IMR-90 (cell line): ENCODE data around the gene GNL1. TPM values are rescaled to one million over a fixed set of nuclear protein-coding genes. Genes with fewer than 3 reads are reported as not detected.

Source experiments
- ATAC-seq: fragments of 200-7000 bp; cut with Tn5 transposase; 2 replicates; pipeline ENCODE4 v1.9.1; 2020; ENCODE audit warnings: low read depth, mild to moderate bottlenecking, moderate library complexity
- BruUV-seq: library from RNA; stranded (reverse); fragments of 400-500 nt; replicated peaks from 2 replicates; lab custom pipeline; 2021; lab: Mats Ljungman, UMichigan
- CTCF ChIA-PET: fragments of 300-600 bp; formaldehyde crosslinking; extraction: SDS; loops from one replicate; lab custom pipeline; 2021; ENCODE audit warnings: antibody characterized with exemption; lab: Yijun Ruan, JAX
- POLR2A ChIA-PET: fragments of 300-600 bp; sonication (Branson Sonifier 250); formaldehyde crosslinking; loops from one replicate; lab custom pipeline; 2022; ENCODE audit warnings: antibody characterized with exemption; ENCODE audit not compliant: unreplicated experiment; lab: Charles Lee
- DNase-seq: peaks from one replicate; pipeline ENCODE4 v3.0.0; 2013
- H2AFZ ChIP-seq: replicated peaks from 2 replicates; pipeline ENCODE3; 2013; ENCODE audit warnings: low read length, mild to moderate bottlenecking; ENCODE audit not compliant: poor library complexity
- H2AK5ac ChIP-seq: 2 replicates; pipeline ENCODE4 v1.6.1; 2013; ENCODE audit warnings: low read depth, low read length, inconsistent platforms
- H2AK9ac ChIP-seq: replicated peaks from 2 replicates; pipeline ENCODE3; 2013; ENCODE audit warnings: mild to moderate bottlenecking, low read depth, low read length, moderate library complexity; ENCODE audit not compliant: poor library complexity
- H2BK120ac ChIP-seq: 2 replicates; pipeline ENCODE4 v1.6.1; 2013; ENCODE audit warnings: low read depth, low read length, inconsistent platforms
- H2BK15ac ChIP-seq: 3 replicates; pipeline ENCODE4 v1.6.1; 2013; ENCODE audit warnings: low read depth, low read length, inconsistent platforms
- H2BK20ac ChIP-seq: 2 replicates; pipeline ENCODE4 v1.6.1; 2013; ENCODE audit warnings: low read depth, mild to moderate bottlenecking, inconsistent platforms, low read length, moderate library complexity
- H2BK5ac ChIP-seq: 2 replicates; pipeline ENCODE4 v1.6.1; 2013; ENCODE audit warnings: mild to moderate bottlenecking, low read depth, low read length, inconsistent platforms; ENCODE audit not compliant: poor library complexity, severe bottlenecking
- H3K14ac ChIP-seq: replicated peaks from 2 replicates; pipeline ENCODE4 v1.6.1; 2013; ENCODE audit warnings: low read depth, low read length, inconsistent platforms
- H3K18ac ChIP-seq: 2 replicates; pipeline ENCODE4 v1.6.1; 2013; ENCODE audit warnings: low read depth, low read length, control low read depth
- H3K23ac ChIP-seq: 2 replicates; pipeline ENCODE4 v1.6.1; 2013; ENCODE audit warnings: low read depth, low read length, inconsistent platforms
- H3K27ac ChIP-seq: 2 replicates; pipeline ENCODE4 v1.5.1; 2013; ENCODE audit warnings: mild to moderate bottlenecking, control low read depth, low read length; ENCODE audit not compliant: insufficient read depth
- H3K27me3 ChIP-seq: 2 replicates; pipeline ENCODE4 v1.6.1; 2013; ENCODE audit warnings: low read length; ENCODE audit not compliant: control insufficient read depth, insufficient read depth
- H3K36me3 ChIP-seq: 2 replicates; pipeline ENCODE4 v1.6.1; 2013; ENCODE audit warnings: low read length, mixed read lengths; ENCODE audit not compliant: control insufficient read depth, insufficient read depth
- H3K4ac ChIP-seq: 2 replicates; pipeline ENCODE4 v1.6.1; 2013; ENCODE audit warnings: low read depth, low read length, inconsistent platforms
- H3K4me1 ChIP-seq: 2 replicates; pipeline ENCODE4 v1.6.1; 2013; ENCODE audit warnings: low read length, mixed read lengths; ENCODE audit not compliant: control insufficient read depth, insufficient read depth
- H3K4me2 ChIP-seq: 2 replicates; pipeline ENCODE4 v1.6.1; 2013; ENCODE audit warnings: low read depth, mild to moderate bottlenecking, control low read depth, low read length, moderate library complexity
- H3K4me3 ChIP-seq: 2 replicates; pipeline ENCODE4 v1.5.1; 2013; ENCODE audit warnings: low read depth, mild to moderate bottlenecking, control low read depth, low read length, moderate library complexity; ENCODE audit not compliant: insufficient read depth
- H3K56ac ChIP-seq: 2 replicates; pipeline ENCODE4 v1.6.1; 2013; ENCODE audit warnings: low read length, inconsistent platforms; ENCODE audit not compliant: insufficient read depth; ENCODE audit errors: extremely low read depth
- H3K79me1 ChIP-seq, 2 experiments: 2 replicates each; pipeline ENCODE4 v1.6.1; 2013; ENCODE audit warnings: low read length in 2 of 2, inconsistent platforms in 1 of 2, low read depth in 1 of 2
- H3K9ac ChIP-seq: 2 replicates; pipeline ENCODE4 v1.6.1; 2013; ENCODE audit warnings: low read depth, low read length, control low read depth
- H3K9me1 ChIP-seq: 2 replicates; pipeline ENCODE4 v1.6.1; 2013; ENCODE audit warnings: low read length, inconsistent platforms; ENCODE audit not compliant: insufficient read depth
- H3K9me3 ChIP-seq: 2 replicates; pipeline ENCODE4 v1.6.1; 2013; ENCODE audit warnings: low read length; ENCODE audit not compliant: control insufficient read depth, insufficient read depth
- H4K20me1 ChIP-seq: 2 replicates; pipeline ENCODE4 v1.6.1; 2013; ENCODE audit warnings: low read length, inconsistent platforms; ENCODE audit not compliant: insufficient read depth
- H4K5ac ChIP-seq: 2 replicates; pipeline ENCODE4 v1.6.1; 2013; ENCODE audit warnings: mild to moderate bottlenecking, low read depth, low read length, control low read depth
- H4K8ac ChIP-seq, 2 experiments: 2 replicates each; pipeline ENCODE4 v1.6.1; 2013; ENCODE audit warnings: low read depth in 2 of 2, low read length in 2 of 2, control low read depth in 1 of 2, inconsistent platforms in 1 of 2
- H4K91ac ChIP-seq: 2 replicates; pipeline ENCODE4 v1.6.1; 2013; ENCODE audit warnings: low read depth, low read length, inconsistent platforms; ENCODE audit not compliant: insufficient read depth
- BHLHE40 ChIP-seq: fragments of 150-350 bp; IDR thresholded peaks from 2 replicates; pipeline ENCODE4 v1.6.1; 2016; ENCODE audit warnings: mild to moderate bottlenecking, low read depth, low read length
- CEBPB ChIP-seq: IDR thresholded peaks from 2 replicates; pipeline ENCODE4 v1.6.1; 2012; ENCODE audit warnings: low read depth, low read length, improper control_type of control experiment
- CHD1 ChIP-seq: IDR thresholded peaks from 2 replicates; pipeline ENCODE4 v1.6.1; 2012; ENCODE audit warnings: low read depth, low read length, improper control_type of control experiment
- FOS ChIP-seq: fragments of 150-350 bp; IDR thresholded peaks from 2 replicates; pipeline ENCODE4 v1.6.1; 2016; ENCODE audit warnings: low read depth, low read length
- MAFK ChIP-seq: IDR thresholded peaks from 2 replicates; pipeline ENCODE4 v1.6.1; 2012; ENCODE audit warnings: low read depth, low read length, improper control_type of control experiment
- MAZ ChIP-seq: IDR thresholded peaks from 2 replicates; pipeline ENCODE4 v1.6.1; 2012; ENCODE audit warnings: low read depth, mild to moderate bottlenecking, low read length, improper control_type of control experiment, moderate library complexity, borderline replicate concordance
- MXI1 ChIP-seq: IDR thresholded peaks from 2 replicates; pipeline ENCODE4 v1.6.1; 2012; ENCODE audit warnings: low read depth, mild to moderate bottlenecking, low read length, moderate library complexity, borderline replicate concordance
- NFE2L2 ChIP-seq: fragments of 150-350 bp; IDR thresholded peaks from 2 replicates; pipeline ENCODE4 v1.6.1; 2016; ENCODE audit warnings: low read depth, mild to moderate bottlenecking, low read length
- POLR2A ChIP-seq: IDR thresholded peaks from 2 replicates; pipeline ENCODE4 v1.6.1; 2012; ENCODE audit warnings: mild to moderate bottlenecking, low read depth, low read length
- RAD21 ChIP-seq: IDR thresholded peaks from 2 replicates; pipeline ENCODE4 v1.6.1; 2012; ENCODE audit warnings: low read length, improper control_type of control experiment
- RCOR1 ChIP-seq: IDR thresholded peaks from 2 replicates; pipeline ENCODE4 v1.6.1; 2012; ENCODE audit warnings: mild to moderate bottlenecking, low read length, improper control_type of control experiment; ENCODE audit not compliant: insufficient replicate concordance
- RFX5 ChIP-seq: IDR thresholded peaks from 2 replicates; pipeline ENCODE4 v1.8.0; 2012; ENCODE audit warnings: low read depth, mild to moderate bottlenecking, low read length, moderate library complexity
- SMC3 ChIP-seq: fragments of 150-350 bp; IDR thresholded peaks from 2 replicates; pipeline ENCODE4 v1.6.1; 2016; ENCODE audit warnings: low read depth, mild to moderate bottlenecking, antibody characterized with exemption, low read length, moderate library complexity
- WGBS, 2 experiments: methylation state at CpG; one replicate each; pipeline versions ENCODE4 v1.1.5 to v1.1.7; 2013; ENCODE audit warnings: missing lambda C conversion rate in 2 of 2; ENCODE audit not compliant: insufficient read length in 1 of 2; ENCODE audit errors: extremely low coverage in 2 of 2; 5-methylcytosine and 5-hydroxymethylcytosine counted together
- dilution Hi-C: fragments of 300-500 bp; cut with HindIII; formaldehyde crosslinking; loops from one replicate; pipeline ENCODE4 v1.14.3; 2018; ENCODE audit warnings: low sequenced_read_pairs; ENCODE audit not compliant: unreplicated experiment
- in situ Hi-C: fragments of 300-500 bp; cut with MboI; formaldehyde crosslinking; loops from 3 replicates; pipeline ENCODE4 v1.14.3; 2019; ENCODE audit warnings: low sequenced_read_pairs, inconsistent platforms, mixed read lengths
- intact Hi-C: fragments of 100-400 bp; cut with micrococcal nuclease; formaldehyde crosslinking; loops from 2 replicates; pipeline ENCODE4 v1.10.0; 2022
- polyA plus RNA-seq, 3 experiments: library from polyadenylated mRNA; depleted of rRNA; stranded (reverse); fragments of >200 nt; gene quantifications; 2 replicates each; pipeline ENCODE4 v1.2.3, GENCODE V29; 2012; ENCODE audit warnings: low replicate concordance in 1 of 3
- total RNA-seq: library from RNA; depleted of rRNA; stranded (reverse); fragments of >200 nt; gene quantifications from 2 replicates; pipeline ENCODE4 v1.2.3, GENCODE V29; 2012
- TF ChIP-seq, protein P1 (sequence below): conservative IDR thresholded peaks from 2 replicates; pipeline ENCODE4 v1.5.1; 2012; ENCODE audit warnings: mild to moderate bottlenecking, low read depth, low read length, improper control_type of control experiment
- TF ChIP-seq, protein P2 (sequence below): fragments of 150-350 bp; IDR thresholded peaks from 2 replicates; pipeline ENCODE4 v1.6.1; 2016; ENCODE audit warnings: low read depth, mild to moderate bottlenecking, low read length, moderate library complexity, borderline replicate concordance
- TF ChIP-seq, protein P3 (sequence below): fragments of 150-350 bp; IDR thresholded peaks from 2 replicates; pipeline ENCODE4 v1.6.1; 2017; ENCODE audit warnings: mild to moderate bottlenecking, antibody characterized with exemption, low read length, low read depth

Gene GNL1
- total and polyA plus RNA-seq, 2 of the 4 experiments (the other 2 are of a cell fraction): 40.5 to 44.0 TPM

DNA sequence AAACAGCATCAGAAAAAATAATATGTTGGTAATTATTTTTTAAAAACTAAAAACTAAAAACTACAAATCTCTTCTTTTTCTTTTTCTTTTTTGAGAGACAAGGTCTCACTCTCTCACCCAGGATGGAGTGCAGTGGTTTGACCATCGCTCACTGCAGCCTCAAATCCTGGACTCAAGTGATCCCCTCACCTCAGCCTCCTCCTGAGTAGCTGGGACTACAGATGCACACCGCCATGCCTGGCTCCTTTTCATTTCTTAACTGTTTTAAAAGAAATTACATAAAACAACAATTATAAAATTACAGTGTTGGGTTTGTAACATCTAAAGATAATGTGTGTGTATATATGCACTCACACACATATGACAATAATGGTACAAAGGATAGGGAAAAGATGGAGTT is 42.8 kb downstream of the GNL1 start:
- Histone ChIP-seq H2BK20ac (no peak overlapping the region), H2AK5ac (no peak overlapping the region), H2AFZ (no peak overlapping the region), H3K4me3 (no peak overlapping the region), H3K4ac (no peak overlapping the region), H3K4me2 (no peak overlapping the region), H3K9me1 (no peaks in the 10 kb centered on the region), H4K20me1 (no peaks in the 10 kb centered on the region), H2BK15ac (no peak overlapping the region), H3K23ac (no peak overlapping the region), H2AK9ac (no peak overlapping the region), H3K9me3 (no peaks in the 10 kb centered on the region), H3K79me1 (no peaks in the 10 kb centered on the region), H3K18ac (no peak overlapping the region), H3K27ac (no peak overlapping the region), H3K14ac (no peak overlapping the region), H2BK5ac (no peak overlapping the region), H4K8ac (no peak overlapping the region), H3K36me3 (no peaks in the 10 kb centered on the region), H3K4me1 (no peaks in the 10 kb centered on the region; the same call in 1 of the 2 replicates), H4K91ac (no peak overlapping the region), H3K9ac (no peak overlapping the region), H3K27me3 (no peaks in the 10 kb centered on the region), H4K5ac (no peak overlapping the region), H3K56ac (no peak overlapping the region), H2BK120ac (no peak overlapping the region)
- in situ Hi-C loops: no loop called here
- POLR2A ChIA-PET: no interaction called here
- no peak for ATAC-seq
- intact Hi-C loops: no loop called here
- no TSS peak for BruUV-seq
- CTCF ChIA-PET: no interaction called here
- TF ChIP-seq CHD1 (no peak), FOS (no peak), RCOR1 (no peak), MXI1 (no peak), CEBPB (no peak), RFX5 (no peak), MAFK (no peak), NFE2L2 (no peak), BHLHE40 (no peak), MAZ (no peak), SMC3 (no peak), RAD21 (no peak), POLR2A (no peak)
- TF ChIP-seq, protein P1, sequence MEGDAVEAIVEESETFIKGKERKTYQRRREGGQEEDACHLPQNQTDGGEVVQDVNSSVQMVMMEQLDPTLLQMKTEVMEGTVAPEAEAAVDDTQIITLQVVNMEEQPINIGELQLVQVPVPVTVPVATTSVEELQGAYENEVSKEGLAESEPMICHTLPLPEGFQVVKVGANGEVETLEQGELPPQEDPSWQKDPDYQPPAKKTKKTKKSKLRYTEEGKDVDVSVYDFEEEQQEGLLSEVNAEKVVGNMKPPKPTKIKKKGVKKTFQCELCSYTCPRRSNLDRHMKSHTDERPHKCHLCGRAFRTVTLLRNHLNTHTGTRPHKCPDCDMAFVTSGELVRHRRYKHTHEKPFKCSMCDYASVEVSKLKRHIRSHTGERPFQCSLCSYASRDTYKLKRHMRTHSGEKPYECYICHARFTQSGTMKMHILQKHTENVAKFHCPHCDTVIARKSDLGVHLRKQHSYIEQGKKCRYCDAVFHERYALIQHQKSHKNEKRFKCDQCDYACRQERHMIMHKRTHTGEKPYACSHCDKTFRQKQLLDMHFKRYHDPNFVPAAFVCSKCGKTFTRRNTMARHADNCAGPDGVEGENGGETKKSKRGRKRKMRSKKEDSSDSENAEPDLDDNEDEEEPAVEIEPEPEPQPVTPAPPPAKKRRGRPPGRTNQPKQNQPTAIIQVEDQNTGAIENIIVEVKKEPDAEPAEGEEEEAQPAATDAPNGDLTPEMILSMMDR: no peak
- TF ChIP-seq, protein P2, sequence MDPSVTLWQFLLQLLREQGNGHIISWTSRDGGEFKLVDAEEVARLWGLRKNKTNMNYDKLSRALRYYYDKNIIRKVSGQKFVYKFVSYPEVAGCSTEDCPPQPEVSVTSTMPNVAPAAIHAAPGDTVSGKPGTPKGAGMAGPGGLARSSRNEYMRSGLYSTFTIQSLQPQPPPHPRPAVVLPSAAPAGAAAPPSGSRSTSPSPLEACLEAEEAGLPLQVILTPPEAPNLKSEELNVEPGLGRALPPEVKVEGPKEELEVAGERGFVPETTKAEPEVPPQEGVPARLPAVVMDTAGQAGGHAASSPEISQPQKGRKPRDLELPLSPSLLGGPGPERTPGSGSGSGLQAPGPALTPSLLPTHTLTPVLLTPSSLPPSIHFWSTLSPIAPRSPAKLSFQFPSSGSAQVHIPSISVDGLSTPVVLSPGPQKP: no peak
- TF ChIP-seq, protein P3, sequence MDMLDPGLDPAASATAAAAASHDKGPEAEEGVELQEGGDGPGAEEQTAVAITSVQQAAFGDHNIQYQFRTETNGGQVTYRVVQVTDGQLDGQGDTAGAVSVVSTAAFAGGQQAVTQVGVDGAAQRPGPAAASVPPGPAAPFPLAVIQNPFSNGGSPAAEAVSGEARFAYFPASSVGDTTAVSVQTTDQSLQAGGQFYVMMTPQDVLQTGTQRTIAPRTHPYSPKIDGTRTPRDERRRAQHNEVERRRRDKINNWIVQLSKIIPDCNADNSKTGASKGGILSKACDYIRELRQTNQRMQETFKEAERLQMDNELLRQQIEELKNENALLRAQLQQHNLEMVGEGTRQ: no peak
- no peak for DNase-seq
- no CpG with 5 or more reads among the region's 2 CpGs for WGBS, 2 experiments
- dilution Hi-C loops: no loop called here
